OCI-M2 (cell line): ENCODE data around the gene ARL9.
"Not testable (repeated sequence)": the region's sequence is repeated elsewhere in the genome, so short reads cannot be mapped to it uniquely, and the experiment has no call there.

Experiments used
- DNase-seq: peaks from one replicate; lab custom pipeline; 2025; ENCODE audit not compliant: unreplicated experiment; lab: John Stamatoyannopoulos, UW

Gene ARL9, protein sequence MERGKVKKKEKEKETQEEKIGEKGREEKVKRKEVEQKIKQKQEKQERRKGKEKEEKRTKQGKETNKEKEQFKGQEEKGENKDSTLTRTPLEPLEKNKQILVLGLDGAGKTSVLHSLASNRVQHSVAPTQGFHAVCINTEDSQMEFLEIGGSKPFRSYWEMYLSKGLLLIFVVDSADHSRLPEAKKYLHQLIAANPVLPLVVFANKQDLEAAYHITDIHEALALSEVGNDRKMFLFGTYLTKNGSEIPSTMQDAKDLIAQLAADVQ

DNA sequence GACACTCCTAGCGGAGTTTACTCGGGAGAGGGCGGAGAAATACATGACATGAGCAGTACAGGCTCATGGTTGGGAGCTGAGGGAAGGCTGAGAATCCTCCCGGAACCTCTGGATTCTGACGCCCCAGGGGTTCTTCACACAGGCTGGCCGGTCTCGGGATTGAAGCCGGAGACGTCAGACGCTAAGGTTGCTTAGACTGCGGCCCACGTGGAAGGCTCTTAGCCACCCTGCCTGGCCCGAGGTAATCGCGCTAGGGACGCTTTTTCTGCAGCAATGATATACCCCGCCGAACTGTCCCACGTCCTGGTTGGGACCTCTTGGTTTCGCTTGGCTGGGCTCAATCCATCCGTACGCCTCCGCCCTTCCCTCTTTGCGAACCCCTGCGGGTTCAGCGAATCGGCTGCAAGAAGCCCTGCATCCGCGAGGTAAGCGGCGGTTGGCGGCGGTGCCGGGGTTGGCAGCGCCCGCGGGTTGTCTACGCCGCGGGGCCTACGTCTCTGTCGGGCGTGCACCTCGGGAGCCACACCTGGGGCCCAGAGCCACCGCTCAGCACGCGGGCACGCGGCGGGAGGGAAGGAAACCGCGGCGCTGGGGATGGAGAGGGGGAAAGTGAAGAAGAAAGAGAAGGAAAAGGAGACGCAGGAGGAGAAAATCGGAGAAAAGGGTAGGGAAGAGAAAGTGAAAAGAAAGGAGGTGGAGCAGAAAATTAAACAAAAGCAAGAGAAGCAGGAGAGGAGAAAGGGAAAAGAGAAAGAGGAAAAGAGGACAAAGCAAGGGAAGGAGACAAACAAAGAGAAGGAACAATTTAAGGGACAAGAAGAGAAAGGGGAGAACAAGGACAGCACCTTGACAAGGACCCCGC is at the start of gene ARL9:
Gene ARL9 (plus strand): TSS at position 523 of the 862 bp plus-strand sequence. CDS start 72 bp downstream, at position 595.
- no peak for DNase-seq

DNA sequence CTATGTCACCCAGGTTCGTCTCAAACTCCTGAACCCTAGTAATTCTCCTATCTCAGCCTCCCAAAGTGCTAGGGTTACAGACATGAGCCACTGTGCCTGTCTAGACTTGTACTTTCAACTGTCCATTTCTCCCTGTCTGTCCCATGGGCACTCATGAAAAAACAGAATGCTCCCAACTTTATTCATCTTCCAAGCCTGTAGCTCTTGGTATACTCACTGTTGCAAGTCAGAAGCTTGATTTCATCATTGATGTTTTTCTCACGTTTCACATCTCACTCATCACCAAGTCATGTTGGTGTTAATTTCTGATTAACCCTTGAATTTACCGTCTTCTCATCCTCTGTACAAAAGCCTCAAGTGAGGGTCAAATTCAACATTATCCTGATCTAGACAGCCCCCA is 45.5 kb upstream of the ARL9 start:
- DNase-seq = no peak

DNA sequence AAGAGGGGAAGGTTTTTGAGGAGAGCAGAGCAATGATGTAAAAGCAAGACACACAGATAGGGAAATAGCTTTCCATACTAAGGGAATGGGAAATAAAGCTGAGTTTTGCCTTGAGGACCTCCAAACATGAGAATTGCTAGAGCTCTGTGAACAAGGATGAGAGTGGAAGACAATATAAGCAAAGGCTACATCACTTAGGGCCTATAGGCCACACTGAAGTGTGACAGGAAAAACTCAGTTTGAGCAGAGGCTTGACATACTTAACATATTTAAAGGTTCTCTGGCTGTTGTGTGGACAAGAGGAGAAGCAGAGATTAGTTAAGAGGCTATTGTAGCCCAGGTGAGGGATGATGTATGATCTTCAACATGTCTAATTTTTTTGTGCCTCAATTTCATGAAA is 43.4 kb upstream of the ARL9 start:
- no peak for DNase-seq

DNA sequence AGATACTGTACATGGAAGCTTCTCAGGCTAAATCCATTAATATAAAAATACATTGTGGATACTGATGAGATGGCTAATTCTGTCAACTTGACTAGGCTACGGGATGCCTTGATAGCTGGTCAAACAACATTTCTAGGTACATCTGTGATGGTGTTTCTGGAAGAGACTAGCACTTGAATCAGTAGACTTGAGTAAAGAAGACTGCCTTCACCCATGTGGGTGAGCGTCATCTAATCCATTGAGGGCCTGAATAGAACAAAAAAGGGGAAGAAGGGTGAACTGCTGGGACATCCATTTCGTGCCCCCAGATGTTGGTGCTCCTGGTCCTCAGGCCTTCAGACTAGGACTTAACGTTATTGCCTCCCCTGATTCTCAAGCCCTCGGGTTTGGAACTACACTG is 41.9 kb upstream of the ARL9 start:
- DNase-seq = no peak

DNA sequence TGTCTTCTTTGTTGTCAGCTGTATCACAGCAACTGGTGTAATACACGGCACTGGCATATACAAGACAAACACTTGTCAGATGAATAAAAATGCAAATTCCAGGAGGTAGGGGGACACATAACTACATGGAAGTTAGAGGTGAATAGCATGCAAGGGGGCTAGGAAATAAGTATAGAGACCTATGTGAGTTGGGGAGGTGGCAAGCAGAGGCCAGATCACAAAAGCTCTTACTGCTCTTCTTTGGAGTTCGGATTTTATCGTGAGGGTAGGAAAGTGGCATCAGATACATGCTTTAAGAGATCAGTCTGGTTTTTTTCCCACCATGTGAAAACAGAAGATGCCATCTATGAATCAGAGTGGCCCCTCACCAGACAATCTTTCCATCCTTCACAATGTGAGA is 41.0 kb upstream of the ARL9 start:
- no peak for DNase-seq

DNA sequence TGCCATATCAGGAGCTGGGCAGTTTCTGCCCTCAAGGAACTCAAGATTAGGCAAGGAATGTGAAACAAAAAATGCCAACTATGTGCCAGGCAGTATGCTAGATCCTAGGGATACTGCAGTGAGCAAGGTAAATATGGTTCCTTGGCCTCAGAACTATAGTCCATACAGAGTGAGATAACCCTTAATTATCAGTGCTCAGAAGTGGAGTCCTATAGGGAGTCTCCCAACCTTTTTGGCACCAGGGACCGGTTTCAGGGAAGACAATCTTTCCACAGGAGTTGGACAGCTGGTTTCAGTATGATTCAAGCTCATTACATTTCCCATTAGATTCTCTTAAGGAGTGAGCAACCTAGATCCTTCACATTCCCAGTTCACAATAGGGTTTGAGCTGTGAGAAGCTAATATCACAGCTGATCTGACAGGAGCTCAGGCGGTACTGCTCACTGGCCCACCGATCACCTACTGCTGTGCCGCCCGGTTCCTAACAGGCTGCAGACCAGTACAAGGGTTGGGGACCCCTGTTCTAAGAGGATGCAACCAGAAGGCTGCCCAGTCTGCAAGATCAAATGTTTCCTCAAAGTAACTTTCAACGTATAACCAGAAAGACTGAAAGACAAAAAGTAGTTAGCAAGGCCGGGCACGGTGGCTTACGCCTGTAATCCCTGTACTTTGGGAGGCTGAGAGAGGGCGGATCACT is 39.8 kb upstream of the ARL9 start:
- DNase-seq = no peak

DNA sequence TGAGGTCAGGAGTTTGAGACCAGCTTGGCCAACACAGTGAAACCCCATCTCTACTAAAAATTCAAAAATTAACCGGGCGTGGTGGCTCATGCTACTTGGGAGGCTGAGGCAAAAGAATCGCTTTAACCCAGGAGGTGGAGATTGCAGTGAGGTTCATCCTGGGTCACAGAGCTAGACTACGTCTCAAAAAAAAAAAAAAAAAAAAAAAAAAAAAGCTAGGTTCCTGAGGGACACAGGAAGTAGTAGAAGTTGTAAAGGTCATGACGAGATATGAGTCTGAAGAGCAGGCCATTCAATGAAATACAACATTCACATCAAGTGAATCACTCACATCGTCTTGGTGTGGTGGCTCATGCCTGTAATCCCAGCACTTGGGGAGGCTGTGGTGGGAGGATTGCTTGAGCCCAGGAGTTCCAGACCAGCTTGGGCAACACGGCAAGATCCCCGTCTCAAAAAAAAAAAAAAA is 39.3 kb upstream of the ARL9 start:
- not testable (repeated sequence) for DNase-seq

DNA sequence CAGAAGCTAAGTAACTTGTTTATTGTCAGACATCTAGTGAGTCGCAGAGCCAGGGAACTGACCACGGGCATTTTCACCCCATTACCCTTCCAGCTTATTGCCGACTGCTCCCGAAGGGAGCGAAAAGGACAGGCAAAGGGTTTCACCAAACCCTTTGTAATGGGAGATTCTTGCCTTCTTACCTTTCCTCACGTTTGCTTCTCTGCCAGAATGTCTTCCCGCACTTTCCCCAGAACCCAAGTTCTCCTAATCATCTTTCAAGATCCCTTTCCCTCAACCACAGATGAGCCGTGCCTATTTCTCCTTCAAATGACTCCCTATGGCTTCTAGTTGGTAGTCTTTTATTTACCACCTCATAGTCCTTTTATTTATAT is 38.7 kb upstream of the ARL9 start:
- no peak for DNase-seq

DNA sequence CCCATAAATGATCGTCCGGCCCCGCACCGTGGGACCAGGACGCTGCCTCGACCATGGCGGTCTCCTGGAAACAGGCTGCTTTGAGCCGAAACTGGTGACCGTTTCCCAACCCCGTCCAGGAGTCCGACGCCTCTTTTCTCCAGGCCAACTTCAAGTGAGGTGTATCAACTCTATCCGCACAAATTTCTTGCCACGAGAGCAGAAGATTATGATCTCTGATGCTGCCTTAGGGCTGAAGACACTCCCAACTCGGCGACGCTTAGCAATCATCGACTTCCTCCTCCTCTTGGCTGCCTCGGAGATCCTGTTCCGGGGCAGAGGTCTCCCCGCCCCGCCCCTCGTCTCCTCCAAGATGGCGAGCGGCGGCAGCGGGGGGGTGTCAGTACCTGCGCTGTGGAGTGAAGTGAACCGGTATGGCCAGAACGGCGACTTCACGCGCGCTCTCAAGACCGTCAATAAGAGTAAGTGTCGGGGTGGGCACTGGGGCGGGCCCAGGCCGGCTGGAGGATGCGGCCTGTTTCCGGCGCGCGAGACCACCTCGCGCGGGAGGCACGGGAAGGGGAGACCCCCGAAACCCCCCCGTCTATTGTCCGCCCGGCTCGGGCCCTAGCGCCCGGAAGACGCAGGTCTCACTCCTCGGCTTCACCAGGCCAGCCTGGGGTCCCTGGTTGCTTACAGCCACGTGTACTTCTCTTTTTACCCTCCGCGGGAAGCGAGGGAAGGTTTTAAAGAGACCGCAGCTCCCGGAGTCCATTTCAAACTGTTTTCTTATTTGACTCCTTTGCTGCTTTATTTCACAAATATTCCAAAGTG is 38.1 kb upstream of the ARL9 start, which contains the start of gene SRP72:
Gene SRP72 (plus strand): TSS at position 334 of the 813 bp plus-strand sequence. CDS start 19 bp downstream, at position 353.
- peak; percentile 49 for DNase-seq

DNA sequence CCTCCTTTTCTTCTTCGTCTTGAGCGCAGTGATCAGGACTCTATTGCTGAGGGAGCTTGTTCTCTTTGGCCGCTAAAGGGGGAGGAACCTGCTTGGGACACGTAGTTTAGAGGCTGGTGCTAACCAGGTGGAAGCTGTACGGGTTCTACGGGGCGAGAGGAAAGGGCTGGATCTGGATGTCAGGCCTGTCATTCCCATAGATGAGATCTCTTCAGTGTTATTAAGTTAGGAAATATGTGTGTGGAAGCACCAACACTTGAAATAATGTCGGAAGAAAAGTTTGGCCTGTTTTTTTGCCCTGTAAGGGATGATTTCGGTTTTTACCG is 37.5 kb upstream of the ARL9 start:
- DNase-seq = no peak

DNA sequence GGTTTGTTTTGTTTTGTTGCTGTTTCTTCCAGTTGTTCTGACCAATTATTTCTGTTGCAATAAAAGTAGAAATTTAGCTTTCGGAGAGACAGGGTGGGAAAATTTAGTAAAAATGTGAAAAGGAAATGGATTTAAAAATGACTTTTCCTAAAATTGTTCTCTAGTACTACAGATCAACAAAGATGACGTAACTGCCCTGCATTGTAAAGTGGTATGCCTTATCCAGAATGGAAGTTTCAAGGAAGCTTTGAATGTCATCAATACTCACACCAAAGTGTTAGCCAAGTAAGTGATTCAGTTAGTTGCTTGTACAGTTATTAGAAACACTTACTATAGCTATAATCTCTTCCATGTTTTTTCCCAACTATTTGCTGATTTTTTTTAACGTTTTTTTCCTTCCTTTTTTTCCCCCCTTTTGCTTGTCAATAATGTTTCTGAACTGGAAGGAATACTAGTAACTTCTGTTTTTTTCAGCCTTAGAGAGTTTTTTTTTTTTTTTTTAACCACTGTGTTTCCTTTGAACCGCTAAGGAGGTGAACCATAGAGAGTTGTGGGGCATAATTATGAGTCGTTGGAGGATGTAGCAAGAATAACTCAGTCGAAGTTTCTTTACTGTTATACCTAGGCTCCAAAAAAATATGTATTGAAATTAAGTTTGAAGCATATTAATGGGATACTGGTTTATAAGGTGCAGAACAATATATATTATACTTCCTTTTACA is 35.9 kb upstream of the ARL9 start:
- DNase-seq = no peak

DNA sequence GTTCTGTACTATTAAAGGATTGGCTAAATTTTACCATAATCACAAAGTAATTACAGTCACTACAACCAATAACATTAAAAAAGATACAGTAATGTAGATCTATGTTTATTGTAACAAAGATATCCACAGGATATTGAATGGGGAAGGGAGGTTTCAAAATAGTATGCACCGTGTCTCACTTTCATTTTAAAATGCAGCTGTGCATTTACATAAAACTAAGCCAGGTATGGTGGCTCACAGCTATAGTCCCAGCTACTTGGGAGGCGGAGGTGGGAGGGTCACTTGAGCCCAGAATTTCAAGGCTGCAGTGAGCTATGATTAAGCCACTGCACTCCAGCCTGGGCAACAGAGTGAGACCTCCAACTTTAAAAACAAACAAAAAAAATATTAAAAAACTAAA is 29.7 kb upstream of the ARL9 start:
- no peak for DNase-seq

DNA sequence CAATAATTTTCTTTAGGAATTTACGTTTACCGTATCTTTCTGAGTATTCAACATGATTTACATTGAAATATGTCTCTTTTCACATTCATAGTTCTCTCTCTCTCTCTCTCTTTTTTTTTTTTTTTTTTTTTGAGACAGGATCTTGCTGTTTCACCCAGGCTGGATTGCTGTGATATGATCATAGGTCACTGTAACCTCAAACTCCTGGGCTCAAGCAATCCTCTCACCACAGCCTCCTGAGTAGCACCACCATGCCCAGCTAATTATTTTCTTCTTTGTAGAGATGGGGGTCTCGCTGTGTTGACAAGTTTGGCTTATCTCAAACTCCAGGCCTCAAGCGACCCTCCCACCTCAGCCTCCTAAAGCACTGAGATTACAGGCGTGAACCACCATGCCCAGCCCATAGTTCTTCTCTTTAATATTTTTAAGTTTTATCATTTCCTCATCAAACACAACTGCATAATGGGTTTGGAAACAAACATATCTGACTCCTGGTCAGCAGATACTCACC is 28.3 kb upstream of the ARL9 start:
- DNase-seq = no peak

DNA sequence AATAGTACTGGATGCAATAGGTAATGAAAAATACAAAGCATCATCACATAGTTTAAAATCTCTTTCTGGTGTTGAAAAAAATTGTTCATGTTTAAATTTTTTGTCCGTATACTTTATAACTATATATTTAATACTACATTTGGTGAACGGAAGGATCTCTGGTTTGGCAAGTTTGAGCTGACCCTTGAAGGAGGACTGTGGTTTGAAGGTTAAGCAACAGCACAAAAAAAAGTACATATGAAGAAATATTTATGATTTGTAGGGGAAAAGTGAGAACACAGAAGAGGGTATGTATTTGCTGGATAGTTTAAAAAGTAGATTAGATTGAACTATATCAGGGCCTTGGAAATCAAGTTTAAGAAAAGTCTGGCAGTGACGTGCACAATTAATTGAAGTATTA is 24.9 kb upstream of the ARL9 start:
- no peak for DNase-seq

DNA sequence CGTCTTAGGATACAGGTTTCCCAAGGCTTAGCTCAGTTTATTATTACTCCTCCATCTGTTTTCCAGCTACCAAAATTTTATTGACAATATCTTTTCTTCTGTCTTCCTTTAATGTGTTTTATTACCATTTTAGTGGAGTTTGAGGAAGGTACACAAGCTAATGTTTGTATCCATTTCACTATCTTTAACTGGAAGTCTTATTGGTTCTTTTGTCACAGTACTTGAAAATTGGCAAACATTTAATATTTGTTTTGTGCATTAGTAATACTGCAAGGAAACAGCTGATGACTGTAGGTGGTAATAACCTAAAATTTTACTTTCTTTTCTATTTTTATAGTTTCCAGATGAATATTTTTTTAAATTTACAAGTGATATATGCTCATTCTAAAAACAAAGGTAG is 9.3 kb upstream of the ARL9 start:
- DNase-seq = no peak

DNA sequence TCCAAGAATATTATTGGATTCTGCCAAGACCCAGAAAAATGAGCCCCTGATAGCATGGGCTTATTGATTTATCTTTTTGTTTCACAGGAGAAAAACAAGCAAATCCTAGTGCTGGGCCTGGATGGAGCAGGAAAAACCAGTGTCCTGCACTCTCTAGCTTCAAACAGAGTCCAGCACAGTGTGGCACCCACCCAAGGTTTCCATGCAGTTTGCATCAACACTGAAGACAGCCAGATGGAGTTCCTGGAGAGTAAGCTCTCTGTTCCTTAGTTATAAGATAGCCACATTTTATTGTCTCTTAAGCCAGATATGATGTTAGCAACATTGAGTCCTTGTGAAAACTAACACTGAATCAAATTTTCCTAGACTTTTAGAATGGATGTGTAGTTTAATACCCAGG is 5.5 kb downstream of the ARL9 start:
- no peak for DNase-seq

DNA sequence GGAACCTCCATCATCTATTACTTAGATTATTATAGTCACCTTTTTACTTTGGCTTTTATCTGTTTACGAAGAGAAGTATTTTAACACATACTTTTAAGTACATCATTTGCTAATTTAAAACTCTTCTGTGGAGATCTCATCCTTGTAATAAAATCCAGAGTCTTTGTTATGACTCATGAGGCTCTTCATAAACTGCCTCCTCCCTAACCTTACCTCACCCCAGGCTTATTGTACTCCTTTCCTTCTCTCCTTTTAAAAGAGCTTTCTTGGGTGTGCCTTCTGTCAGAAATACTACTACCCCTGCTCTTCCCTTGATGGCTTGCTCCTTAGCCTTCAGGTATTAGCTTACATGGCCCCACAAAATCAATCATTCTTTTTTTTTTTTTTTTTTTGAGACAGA is 6.6 kb downstream of the ARL9 start:
- DNase-seq = no peak

DNA sequence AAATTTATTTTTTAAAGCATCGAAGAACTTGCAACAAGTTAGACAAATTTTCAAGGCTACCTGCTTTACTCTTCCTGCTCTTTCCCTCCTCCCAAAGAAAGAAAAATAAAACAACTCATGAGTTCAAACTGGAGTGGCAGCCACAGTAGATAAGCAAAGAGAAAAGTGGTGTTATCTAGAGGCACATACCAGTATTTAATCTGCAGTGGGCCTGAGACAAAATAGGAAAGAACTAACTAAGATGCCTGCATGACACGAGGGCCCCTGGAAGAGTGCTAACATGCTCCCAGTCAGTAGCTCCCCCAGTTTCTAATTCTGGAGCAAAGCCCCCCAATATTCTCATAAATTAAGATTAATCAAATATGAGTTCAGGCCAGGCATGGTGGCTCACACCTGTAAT is 7.9 kb downstream of the ARL9 start:
- no peak for DNase-seq

DNA sequence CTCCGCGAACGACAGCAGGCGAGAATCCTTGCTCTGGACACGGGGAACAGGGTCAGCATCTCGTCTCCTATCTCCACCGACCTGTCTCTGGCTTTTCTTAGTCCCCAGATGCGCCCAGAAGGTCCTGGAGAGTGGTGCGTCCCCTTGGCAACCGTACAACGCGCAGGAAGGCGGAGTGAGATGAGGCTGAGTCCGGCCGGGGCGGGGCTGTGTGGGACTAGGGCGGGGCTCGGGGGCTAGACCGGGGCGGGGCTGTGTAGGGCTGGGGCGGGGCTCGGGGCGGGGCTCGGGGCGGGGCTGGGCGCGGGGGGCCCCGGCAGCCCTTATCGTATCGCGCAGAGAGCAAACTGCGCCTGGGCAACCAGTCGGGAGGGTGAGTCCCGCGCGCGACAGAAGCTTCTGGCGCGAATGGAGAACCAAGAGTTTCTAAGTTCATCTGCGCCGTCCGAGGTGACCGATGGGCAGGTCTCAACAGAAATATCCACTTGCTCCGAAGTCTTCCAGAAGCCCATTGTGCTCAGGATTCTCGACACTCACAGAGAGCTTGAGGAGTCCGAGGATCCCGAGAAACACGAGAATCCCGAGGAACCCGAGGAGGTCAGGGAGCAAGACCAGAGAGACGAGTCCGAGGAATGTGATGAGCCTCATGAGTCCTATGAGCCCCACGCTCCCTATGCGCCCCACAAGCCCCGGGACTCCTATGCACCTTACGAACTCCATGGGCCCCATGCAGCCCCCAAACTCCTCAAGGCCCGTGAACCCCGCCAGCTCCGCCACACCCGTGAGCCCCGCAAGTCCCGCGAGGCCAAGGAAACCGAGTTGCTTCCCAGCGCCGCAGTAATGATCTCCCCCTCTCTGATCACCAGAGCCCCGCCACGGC is 24.9 kb downstream of the ARL9 start:
- no peak for DNase-seq
